ENCODE results near the gene PROM1.

DNA sequence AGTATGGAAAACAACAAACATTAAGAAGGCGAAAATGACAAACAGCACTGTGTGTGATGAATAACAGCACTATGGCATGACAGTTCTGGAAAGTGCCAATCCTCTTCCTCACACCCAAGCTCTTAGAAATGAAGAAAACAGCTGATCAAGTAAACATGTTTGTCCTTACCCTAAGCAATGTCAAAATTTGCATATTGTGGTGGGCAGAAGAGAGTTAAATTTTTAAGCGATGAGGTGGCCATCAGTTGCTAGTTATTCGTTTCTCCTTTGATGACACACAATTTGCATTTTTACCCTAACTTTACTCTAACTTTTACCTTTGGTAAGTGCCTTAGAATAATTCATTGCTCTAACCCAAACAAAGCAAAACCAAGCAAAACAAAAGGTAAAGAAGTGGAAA, 8.8 kb downstream of the PROM1 start:
- TF ChIP-seq ELF4 (IDR thresholded peaks at IDR 0.05) (no peak), FOXM1 (IDR thresholded peaks at IDR 0.05; ENCODE audit: borderline replicate concordance) (no peak), SUZ12 (IDR thresholded peaks at IDR 0.05) (no peak), BHLHE40 (IDR thresholded peaks at IDR 0.05; ENCODE audit: borderline replicate concordance) (no peak), FOXA1 (IDR thresholded peaks at IDR 0.05) (no peak), FOXK2 (IDR thresholded peaks at IDR 0.05) (no peak), ARNT (IDR thresholded peaks at IDR 0.05) (no peak)
- TF ChIP-seq, protein P1, sequence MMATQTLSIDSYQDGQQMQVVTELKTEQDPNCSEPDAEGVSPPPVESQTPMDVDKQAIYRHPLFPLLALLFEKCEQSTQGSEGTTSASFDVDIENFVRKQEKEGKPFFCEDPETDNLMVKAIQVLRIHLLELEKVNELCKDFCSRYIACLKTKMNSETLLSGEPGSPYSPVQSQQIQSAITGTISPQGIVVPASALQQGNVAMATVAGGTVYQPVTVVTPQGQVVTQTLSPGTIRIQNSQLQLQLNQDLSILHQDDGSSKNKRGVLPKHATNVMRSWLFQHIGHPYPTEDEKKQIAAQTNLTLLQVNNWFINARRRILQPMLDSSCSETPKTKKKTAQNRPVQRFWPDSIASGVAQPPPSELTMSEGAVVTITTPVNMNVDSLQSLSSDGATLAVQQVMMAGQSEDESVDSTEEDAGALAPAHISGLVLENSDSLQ (IDR thresholded peaks at IDR 0.05), result no peak
